K562 (cell line): Measurements from ENCODE around the gene BMP6. TPM values are rescaled to one million over a fixed set of nuclear protein-coding genes. Genes with fewer than 3 reads are reported as not detected.

Source experiments
- BRD9 ChIP-seq: fragments of 450-650 bp; IDR thresholded peaks from 2 replicates; pipeline ENCODE4 v1.6.1; 2018; ENCODE audit warnings: low read depth; ENCODE audit not compliant: partially characterized antibody
- CC2D1A ChIP-seq: fragments of 450-650 bp; IDR thresholded peaks from 2 replicates; pipeline ENCODE4 v1.6.1; 2017; ENCODE audit warnings: mild to moderate bottlenecking
- FUS ChIP-seq: fragments of 200-400 bp; formaldehyde crosslinking; optimal IDR thresholded peaks from 2 replicates; pipeline ENCODE3; 2017; ENCODE audit warnings: low read depth, low read length
- MCM3 ChIP-seq: fragments of 450-650 bp; IDR thresholded peaks from 2 replicates; pipeline ENCODE4 v1.6.1; 2016
- NR2F6 ChIP-seq: fragments of 450-650 bp; formaldehyde crosslinking; IDR thresholded peaks from 2 replicates; pipeline ENCODE4 v1.4.0; 2020; ENCODE audit warnings: mild to moderate bottlenecking
- NR4A1 ChIP-seq, 2 experiments: fragments of 250-450 bp in 1 of 2; fragments of 450-650 bp in 1 of 2; sonication (Bioruptor Pico) in 1 of 2; IDR thresholded peaks; 2 replicates each; pipeline versions ENCODE4 v1.4.0 to v1.6.1; 2016 to 2020; ENCODE audit warnings: mild to moderate bottlenecking in 2 of 2, missing compliant biosample characterization in 1 of 2, missing genetic modification characterization in 1 of 2, moderate library complexity in 1 of 2
- SMAD3 ChIP-seq: fragments of 450-650 bp; formaldehyde crosslinking; conservative IDR thresholded peaks from 2 replicates; pipeline ENCODE4 v1.4.0; 2020; ENCODE audit warnings: mild to moderate bottlenecking
- SMARCA4 ChIP-seq: fragments of 450-650 bp; IDR thresholded peaks from 2 replicates; pipeline ENCODE4 v1.6.1; 2016
- SNAPC5 ChIP-seq: fragments of 250-450 bp; sonication (Bioruptor Pico); IDR thresholded peaks from 2 replicates; pipeline ENCODE4 v1.8.0; 2021; ENCODE audit warnings: moderate library complexity, mild to moderate bottlenecking, inconsistent platforms
- ZNF121 ChIP-seq: sonication (generic); formaldehyde crosslinking; conservative IDR thresholded peaks from 2 replicates; pipeline ENCODE4 v1.8.0; 2022; ENCODE audit warnings: missing genetic modification reagents
- ZNF311 ChIP-seq: fragments of 250-450 bp; sonication (Bioruptor Pico); IDR thresholded peaks from 2 replicates; pipeline ENCODE4 v1.4.0; 2020; ENCODE audit warnings: mild to moderate bottlenecking, moderate library complexity
- ZNF347 ChIP-seq: fragments of 450-650 bp; formaldehyde crosslinking; IDR thresholded peaks from 2 replicates; pipeline ENCODE4 v1.4.0; 2020; ENCODE audit warnings: low read depth, mild to moderate bottlenecking, moderate library complexity
- ZNF384 ChIP-seq: IDR thresholded peaks from 2 replicates; pipeline ENCODE4 v1.6.1; 2012; ENCODE audit warnings: low read depth, low read length, improper control_type of control experiment
- ZNF644 ChIP-seq: fragments of 200-800 bp; sonication (Bioruptor generic); IDR thresholded peaks from 2 replicates; pipeline ENCODE4 v1.6.1; 2016; ENCODE audit warnings: low read depth, missing genetic modification characterization, missing compliant biosample characterization
- polyA plus RNA-seq, 8 experiments: library from polyadenylated mRNA; depleted of rRNA in 4 of 8; stranded (reverse) in 5 of 8; unstranded in 3 of 8; fragments of >200 nt; fragmentation: Nextera tagmentation in 2 of 8; fragmentation: Illumina TruSeq in 1 of 8; extraction: Ambion mirVana in 2 of 8; extraction: Trizol in 1 of 8; gene quantifications; 2 replicates each; pipeline versions ENCODE4 v1.2.1 to v1.2.3, GENCODE V29; 2011 to 2014; ENCODE audit warnings: inconsistent platforms in 1 of 8, missing spikeins in 1 of 8
- total RNA-seq, 7 experiments: library from RNA; depleted of rRNA in 6 of 7; stranded (reverse); fragments of >200 nt in 6 of 7; fragmentation: Illumina TruSeq in 2 of 7; extraction: Trizol in 2 of 7; gene quantifications; 2 replicates each; pipeline versions ENCODE4 v1.2.1 to v1.2.3, GENCODE V29; 2011 to 2021; ENCODE audit warnings: low replicate concordance in 1 of 7
- TF ChIP-seq, protein P1 (sequence below), 2 experiments: fragments of 450-650 bp in 1 of 2; sonication (generic) in 1 of 2; formaldehyde crosslinking in 1 of 2; IDR thresholded peaks; 2 replicates each; pipeline versions ENCODE4 v1.7.1 to v1.9.0; 2016 to 2022; ENCODE audit warnings: inconsistent platforms in 1 of 2, mild to moderate bottlenecking in 1 of 2, missing genetic modification reagents in 1 of 2
- TF ChIP-seq, protein P2 (sequence below): fragments of 250-450 bp; sonication (Bioruptor Pico); IDR thresholded peaks from 2 replicates; pipeline ENCODE4 v1.5.1; 2021; ENCODE audit warnings: mild to moderate bottlenecking
- TF ChIP-seq, protein P3 (sequence below): fragments of 250-450 bp; sonication (Bioruptor Pico); IDR thresholded peaks from 2 replicates; pipeline ENCODE4 v1.6.1; 2021; ENCODE audit warnings: mild to moderate bottlenecking

BMP6 gene
- total and polyA plus RNA-seq, 9 of the 15 experiments (the other 6 are each of a cell fraction or from before 2014, with no cell fraction given), result 0.01 to 0.13 (median 0.06) TPM; not detected in 3

GRCh38 chr6:7697820-7698623 is 27.9 kb upstream of the BMP6 start (continued):
- TF ChIP-seq, protein P1, sequence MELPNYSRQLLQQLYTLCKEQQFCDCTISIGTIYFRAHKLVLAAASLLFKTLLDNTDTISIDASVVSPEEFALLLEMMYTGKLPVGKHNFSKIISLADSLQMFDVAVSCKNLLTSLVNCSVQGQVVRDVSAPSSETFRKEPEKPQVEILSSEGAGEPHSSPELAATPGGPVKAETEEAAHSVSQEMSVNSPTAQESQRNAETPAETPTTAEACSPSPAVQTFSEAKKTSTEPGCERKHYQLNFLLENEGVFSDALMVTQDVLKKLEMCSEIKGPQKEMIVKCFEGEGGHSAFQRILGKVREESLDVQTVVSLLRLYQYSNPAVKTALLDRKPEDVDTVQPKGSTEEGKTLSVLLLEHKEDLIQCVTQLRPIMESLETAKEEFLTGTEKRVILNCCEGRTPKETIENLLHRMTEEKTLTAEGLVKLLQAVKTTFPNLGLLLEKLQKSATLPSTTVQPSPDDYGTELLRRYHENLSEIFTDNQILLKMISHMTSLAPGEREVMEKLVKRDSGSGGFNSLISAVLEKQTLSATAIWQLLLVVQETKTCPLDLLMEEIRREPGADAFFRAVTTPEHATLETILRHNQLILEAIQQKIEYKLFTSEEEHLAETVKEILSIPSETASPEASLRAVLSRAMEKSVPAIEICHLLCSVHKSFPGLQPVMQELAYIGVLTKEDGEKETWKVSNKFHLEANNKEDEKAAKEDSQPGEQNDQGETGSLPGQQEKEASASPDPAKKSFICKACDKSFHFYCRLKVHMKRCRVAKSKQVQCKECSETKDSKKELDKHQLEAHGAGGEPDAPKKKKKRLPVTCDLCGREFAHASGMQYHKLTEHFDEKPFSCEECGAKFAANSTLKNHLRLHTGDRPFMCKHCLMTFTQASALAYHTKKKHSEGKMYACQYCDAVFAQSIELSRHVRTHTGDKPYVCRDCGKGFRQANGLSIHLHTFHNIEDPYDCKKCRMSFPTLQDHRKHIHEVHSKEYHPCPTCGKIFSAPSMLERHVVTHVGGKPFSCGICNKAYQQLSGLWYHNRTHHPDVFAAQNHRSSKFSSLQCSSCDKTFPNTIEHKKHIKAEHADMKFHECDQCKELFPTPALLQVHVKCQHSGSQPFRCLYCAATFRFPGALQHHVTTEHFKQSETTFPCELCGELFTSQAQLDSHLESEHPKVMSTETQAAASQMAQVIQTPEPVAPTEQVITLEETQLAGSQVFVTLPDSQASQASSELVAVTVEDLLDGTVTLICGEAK (IDR thresholded peaks at IDR 0.05), result no peak
- TF ChIP-seq, protein P1 (CRISPR knock-in tag; IDR thresholded peaks at IDR 0.05), result no peak
- no peak for TF ChIP-seq ZNF347 (CRISPR knock-in tag)
- TF ChIP-seq ZNF311 (CRISPR knock-in tag), result no peak
- peak; percentile 65; the same call in 1 of the 2 replicates for TF ChIP-seq SMARCA4
- peak; percentile 84 for TF ChIP-seq ZNF384
- no peak for TF ChIP-seq NR4A1 (CRISPR knock-in tag; IDR thresholded peaks at IDR 0.05)
- peak; percentile 69; the same call in 1 of the 2 replicates for TF ChIP-seq NR4A1 (tag; IDR thresholded peaks at IDR 0.05)
- TF ChIP-seq, protein P2, sequence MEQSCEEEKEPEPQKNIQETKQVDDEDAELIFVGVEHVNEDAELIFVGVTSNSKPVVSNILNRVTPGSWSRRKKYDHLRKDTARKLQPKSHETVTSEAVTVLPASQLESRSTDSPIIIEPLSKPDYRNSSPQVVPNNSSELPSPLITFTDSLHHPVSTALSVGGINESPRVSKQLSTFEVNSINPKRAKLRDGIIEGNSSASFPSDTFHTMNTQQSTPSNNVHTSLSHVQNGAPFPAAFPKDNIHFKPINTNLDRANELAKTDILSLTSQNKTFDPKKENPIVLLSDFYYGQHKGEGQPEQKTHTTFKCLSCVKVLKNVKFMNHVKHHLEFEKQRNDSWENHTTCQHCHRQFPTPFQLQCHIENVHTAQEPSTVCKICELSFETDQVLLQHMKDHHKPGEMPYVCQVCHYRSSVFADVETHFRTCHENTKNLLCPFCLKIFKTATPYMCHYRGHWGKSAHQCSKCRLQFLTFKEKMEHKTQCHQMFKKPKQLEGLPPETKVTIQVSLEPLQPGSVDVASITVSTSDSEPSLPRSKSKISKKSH, result no peak
- TF ChIP-seq, protein P3, sequence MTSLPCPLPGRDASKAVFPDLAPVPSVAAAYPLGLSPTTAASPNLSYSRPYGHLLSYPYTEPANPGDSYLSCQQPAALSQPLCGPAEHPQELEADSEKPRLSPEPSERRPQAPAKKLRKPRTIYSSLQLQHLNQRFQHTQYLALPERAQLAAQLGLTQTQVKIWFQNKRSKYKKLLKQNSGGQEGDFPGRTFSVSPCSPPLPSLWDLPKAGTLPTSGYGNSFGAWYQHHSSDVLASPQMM, result no peak
- TF ChIP-seq BRD9, result peak; percentile 55
- TF ChIP-seq ZNF121 (CRISPR knock-in tag), result no peak
- TF ChIP-seq CC2D1A, result no peak
- peak; percentile 62 for TF ChIP-seq ZNF644
- TF ChIP-seq SNAPC5 (CRISPR knock-in tag), result no peak
- TF ChIP-seq NR2F6 (CRISPR knock-in tag), result no peak
- TF ChIP-seq SMAD3 (CRISPR knock-in tag), result no peak
- no peak for TF ChIP-seq FUS
- TF ChIP-seq MCM3, result no peak
